ENCODE measurements around the gene LRRC28.

DNA sequence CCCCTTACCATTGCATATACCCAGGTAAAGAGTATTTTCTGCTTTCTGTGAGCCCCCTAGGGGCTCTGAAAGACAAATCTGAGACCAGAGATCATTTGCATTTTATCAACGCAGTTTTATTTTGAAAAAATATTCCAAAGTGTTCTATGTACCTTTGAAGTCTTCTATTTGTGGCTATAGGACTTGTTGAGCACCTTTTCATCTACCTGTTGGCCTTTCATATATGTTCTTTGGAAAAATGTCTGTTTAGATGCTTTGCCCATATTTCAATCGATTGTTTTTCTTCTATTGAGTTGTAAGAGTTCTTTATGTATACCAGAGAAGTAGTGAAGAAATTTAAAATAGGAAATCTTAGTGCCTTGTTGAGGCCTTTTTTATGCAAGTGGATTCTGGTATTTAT, 94.0 kb downstream of the LRRC28 start:
- TF ChIP-seq, protein P1, sequence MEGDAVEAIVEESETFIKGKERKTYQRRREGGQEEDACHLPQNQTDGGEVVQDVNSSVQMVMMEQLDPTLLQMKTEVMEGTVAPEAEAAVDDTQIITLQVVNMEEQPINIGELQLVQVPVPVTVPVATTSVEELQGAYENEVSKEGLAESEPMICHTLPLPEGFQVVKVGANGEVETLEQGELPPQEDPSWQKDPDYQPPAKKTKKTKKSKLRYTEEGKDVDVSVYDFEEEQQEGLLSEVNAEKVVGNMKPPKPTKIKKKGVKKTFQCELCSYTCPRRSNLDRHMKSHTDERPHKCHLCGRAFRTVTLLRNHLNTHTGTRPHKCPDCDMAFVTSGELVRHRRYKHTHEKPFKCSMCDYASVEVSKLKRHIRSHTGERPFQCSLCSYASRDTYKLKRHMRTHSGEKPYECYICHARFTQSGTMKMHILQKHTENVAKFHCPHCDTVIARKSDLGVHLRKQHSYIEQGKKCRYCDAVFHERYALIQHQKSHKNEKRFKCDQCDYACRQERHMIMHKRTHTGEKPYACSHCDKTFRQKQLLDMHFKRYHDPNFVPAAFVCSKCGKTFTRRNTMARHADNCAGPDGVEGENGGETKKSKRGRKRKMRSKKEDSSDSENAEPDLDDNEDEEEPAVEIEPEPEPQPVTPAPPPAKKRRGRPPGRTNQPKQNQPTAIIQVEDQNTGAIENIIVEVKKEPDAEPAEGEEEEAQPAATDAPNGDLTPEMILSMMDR (IDR thresholded peaks at IDR 0.05; ENCODE audit: low read depth, low read length) = no peak
- no peak for TF ChIP-seq EZH2phosphoT487 (IDR thresholded peaks at IDR 0.05; ENCODE audit: low read depth)

Measured in OCI-LY3 (cell line).